WTC11 (cell line): ENCODE results near the gene MLYCD. TPM values are rescaled to one million over a fixed set of nuclear protein-coding genes. Genes with fewer than 3 reads are reported as not detected.

Experiments
- E2F1 ChIP-seq: sonication (generic); formaldehyde crosslinking; IDR thresholded peaks from 2 replicates; pipeline ENCODE4 v1.8.0; 2022; ENCODE audit warnings: mild to moderate bottlenecking, missing genetic modification reagents
- ELF4 ChIP-seq: sonication (generic); formaldehyde crosslinking; IDR thresholded peaks from 2 replicates; pipeline ENCODE4 v1.8.1; 2022; ENCODE audit warnings: low read depth, mild to moderate bottlenecking, moderate library complexity, missing genetic modification reagents
- ESRRA ChIP-seq: sonication (generic); formaldehyde crosslinking; IDR thresholded peaks from 2 replicates; pipeline ENCODE4 v1.8.1; 2022; ENCODE audit warnings: mild to moderate bottlenecking, missing genetic modification reagents, borderline replicate concordance
- FOXK1 ChIP-seq: sonication (generic); formaldehyde crosslinking; IDR thresholded peaks from 2 replicates; pipeline ENCODE4 v1.8.0; 2022; ENCODE audit warnings: mild to moderate bottlenecking, moderate library complexity, missing genetic modification reagents
- FOXP1 ChIP-seq: sonication (generic); formaldehyde crosslinking; IDR thresholded peaks from 2 replicates; pipeline ENCODE4 v1.8.0; 2022; ENCODE audit warnings: missing genetic modification reagents, mild to moderate bottlenecking, moderate library complexity, borderline replicate concordance
- GABPB1 ChIP-seq: sonication (generic); formaldehyde crosslinking; IDR thresholded peaks from 2 replicates; pipeline ENCODE4 v1.8.1; 2023; ENCODE audit warnings: mild to moderate bottlenecking, missing genetic modification reagents
- GRHL2 ChIP-seq: fragments of 250-450 bp; sonication (Bioruptor Pico); IDR thresholded peaks from 2 replicates; pipeline ENCODE4 v1.8.0; 2022; ENCODE audit warnings: mild to moderate bottlenecking, moderate library complexity; ENCODE audit not compliant: insufficient replicate concordance, severe bottlenecking
- GTF2I ChIP-seq: fragments of 250-450 bp; sonication (Bioruptor Pico); conservative IDR thresholded peaks from 2 replicates; pipeline ENCODE4 v1.4.0; 2021; ENCODE audit warnings: mild to moderate bottlenecking
- IRF1 ChIP-seq: sonication (generic); formaldehyde crosslinking; IDR thresholded peaks from 2 replicates; pipeline ENCODE4 v1.8.0; 2023; ENCODE audit warnings: missing genetic modification reagents
- IRF2 ChIP-seq: sonication (generic); formaldehyde crosslinking; IDR thresholded peaks from 2 replicates; pipeline ENCODE4 v1.8.0; 2022; ENCODE audit warnings: low read depth, missing genetic modification reagents, borderline replicate concordance
- JUN ChIP-seq: sonication (generic); formaldehyde crosslinking; IDR thresholded peaks from 2 replicates; pipeline ENCODE4 v1.8.0; 2023; ENCODE audit warnings: mild to moderate bottlenecking, missing genetic modification reagents
- MXD4 ChIP-seq: fragments of 250-450 bp; sonication (Bioruptor Pico); IDR thresholded peaks from 2 replicates; pipeline ENCODE4 v1.8.0; 2021; ENCODE audit warnings: mild to moderate bottlenecking, moderate library complexity, borderline replicate concordance
- MYBL2 ChIP-seq: sonication (generic); formaldehyde crosslinking; IDR thresholded peaks from 2 replicates; pipeline ENCODE4 v1.8.1; 2023; ENCODE audit warnings: mild to moderate bottlenecking, moderate library complexity, missing genetic modification reagents
- PRDM15 ChIP-seq: sonication (generic); formaldehyde crosslinking; IDR thresholded peaks from 2 replicates; pipeline ENCODE4 v1.8.0; 2022; ENCODE audit warnings: missing genetic modification reagents
- PREB ChIP-seq: sonication (generic); formaldehyde crosslinking; IDR thresholded peaks from 2 replicates; pipeline ENCODE4 v1.8.1; 2022; ENCODE audit warnings: mild to moderate bottlenecking, missing genetic modification reagents, moderate library complexity, borderline replicate concordance
- RELA ChIP-seq: sonication (generic); formaldehyde crosslinking; IDR thresholded peaks from 2 replicates; pipeline ENCODE4 v1.8.1; 2022; ENCODE audit warnings: missing genetic modification reagents, mild to moderate bottlenecking, borderline replicate concordance
- SP1 ChIP-seq: sonication (generic); formaldehyde crosslinking; conservative IDR thresholded peaks from 2 replicates; pipeline ENCODE4 v1.8.1; 2022; ENCODE audit warnings: missing genetic modification reagents
- ZNF396 ChIP-seq: fragments of 250-450 bp; sonication (Bioruptor Pico); IDR thresholded peaks from 2 replicates; pipeline ENCODE4 v1.8.0; 2021; ENCODE audit warnings: mild to moderate bottlenecking, moderate library complexity, borderline replicate concordance
- ZNF416 ChIP-seq: fragments of 250-450 bp; sonication (Bioruptor Pico); IDR thresholded peaks from 2 replicates; pipeline ENCODE4 v1.9.0; 2021; ENCODE audit warnings: mild to moderate bottlenecking, inconsistent platforms
- ZNF671 ChIP-seq: fragments of 250-450 bp; sonication (Bioruptor Pico); IDR thresholded peaks from 2 replicates; pipeline ENCODE4 v1.8.0; 2021; ENCODE audit warnings: mild to moderate bottlenecking
- total RNA-seq: library from RNA; stranded (reverse); gene quantifications from 3 replicates; pipeline ENCODE4 v1.2.3, GENCODE V29; 2021
- TF ChIP-seq, protein P1 (sequence below): fragments of 200-600 bp; IDR thresholded peaks from 2 replicates; pipeline ENCODE4 v1.8.0; 2022; ENCODE audit warnings: antibody characterized with exemption
- TF ChIP-seq, protein P2 (sequence below): fragments of 250-450 bp; sonication (Bioruptor Pico); conservative IDR thresholded peaks from 2 replicates; pipeline ENCODE4 v1.9.0; 2021; ENCODE audit warnings: mild to moderate bottlenecking
- TF ChIP-seq, protein P3 (sequence below): sonication (generic); formaldehyde crosslinking; IDR thresholded peaks from 2 replicates; pipeline ENCODE4 v1.8.1; 2022; ENCODE audit warnings: missing genetic modification reagents, borderline replicate concordance
- TF ChIP-seq, protein P4 (sequence below): fragments of 250-450 bp; sonication (Bioruptor Pico); IDR thresholded peaks from 2 replicates; pipeline ENCODE4 v2.1.2; 2022; ENCODE audit warnings: mild to moderate bottlenecking, moderate library complexity

Gene MLYCD
- total RNA-seq, 1 experiment from 2014 or later = 6.3 TPM

GRCh38 chr16:83956336-83957289 lies 57.7 kb downstream of the MLYCD start (continued):
- TF ChIP-seq PRDM15 (CRISPR knock-in tag) (peak; percentile 69; the same call in 1 of the 2 replicates), ZNF671 (CRISPR knock-in tag) (no peak), E2F1 (CRISPR knock-in tag) (no peak), IRF1 (CRISPR knock-in tag) (no peak), JUN (CRISPR knock-in tag) (no peak), GRHL2 (CRISPR knock-in tag) (no peak), RELA (CRISPR knock-in tag) (no peak), ZNF416 (CRISPR knock-in tag) (0 out of 2 replicates have a peak, but pooled peaks have one; percentile 11), MXD4 (CRISPR knock-in tag) (no peak), GTF2I (CRISPR knock-in tag) (0 out of 2 replicates have a peak, but pooled peaks have one; percentile 28), ZNF396 (CRISPR knock-in tag) (no peak), ESRRA (CRISPR knock-in tag) (no peak), SP1 (CRISPR knock-in tag) (no peak), FOXP1 (0 out of 2 replicates have a peak, but pooled peaks have one; percentile 28), PREB (CRISPR knock-in tag) (no peak), IRF2 (CRISPR knock-in tag) (no peak), FOXK1 (no peak), GABPB1 (CRISPR knock-in tag) (no peak), MYBL2 (CRISPR knock-in tag) (no peak), ELF4 (CRISPR knock-in tag) (no peak)
- TF ChIP-seq, protein P1, sequence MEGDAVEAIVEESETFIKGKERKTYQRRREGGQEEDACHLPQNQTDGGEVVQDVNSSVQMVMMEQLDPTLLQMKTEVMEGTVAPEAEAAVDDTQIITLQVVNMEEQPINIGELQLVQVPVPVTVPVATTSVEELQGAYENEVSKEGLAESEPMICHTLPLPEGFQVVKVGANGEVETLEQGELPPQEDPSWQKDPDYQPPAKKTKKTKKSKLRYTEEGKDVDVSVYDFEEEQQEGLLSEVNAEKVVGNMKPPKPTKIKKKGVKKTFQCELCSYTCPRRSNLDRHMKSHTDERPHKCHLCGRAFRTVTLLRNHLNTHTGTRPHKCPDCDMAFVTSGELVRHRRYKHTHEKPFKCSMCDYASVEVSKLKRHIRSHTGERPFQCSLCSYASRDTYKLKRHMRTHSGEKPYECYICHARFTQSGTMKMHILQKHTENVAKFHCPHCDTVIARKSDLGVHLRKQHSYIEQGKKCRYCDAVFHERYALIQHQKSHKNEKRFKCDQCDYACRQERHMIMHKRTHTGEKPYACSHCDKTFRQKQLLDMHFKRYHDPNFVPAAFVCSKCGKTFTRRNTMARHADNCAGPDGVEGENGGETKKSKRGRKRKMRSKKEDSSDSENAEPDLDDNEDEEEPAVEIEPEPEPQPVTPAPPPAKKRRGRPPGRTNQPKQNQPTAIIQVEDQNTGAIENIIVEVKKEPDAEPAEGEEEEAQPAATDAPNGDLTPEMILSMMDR = peak; percentile 93
- TF ChIP-seq, protein P2, sequence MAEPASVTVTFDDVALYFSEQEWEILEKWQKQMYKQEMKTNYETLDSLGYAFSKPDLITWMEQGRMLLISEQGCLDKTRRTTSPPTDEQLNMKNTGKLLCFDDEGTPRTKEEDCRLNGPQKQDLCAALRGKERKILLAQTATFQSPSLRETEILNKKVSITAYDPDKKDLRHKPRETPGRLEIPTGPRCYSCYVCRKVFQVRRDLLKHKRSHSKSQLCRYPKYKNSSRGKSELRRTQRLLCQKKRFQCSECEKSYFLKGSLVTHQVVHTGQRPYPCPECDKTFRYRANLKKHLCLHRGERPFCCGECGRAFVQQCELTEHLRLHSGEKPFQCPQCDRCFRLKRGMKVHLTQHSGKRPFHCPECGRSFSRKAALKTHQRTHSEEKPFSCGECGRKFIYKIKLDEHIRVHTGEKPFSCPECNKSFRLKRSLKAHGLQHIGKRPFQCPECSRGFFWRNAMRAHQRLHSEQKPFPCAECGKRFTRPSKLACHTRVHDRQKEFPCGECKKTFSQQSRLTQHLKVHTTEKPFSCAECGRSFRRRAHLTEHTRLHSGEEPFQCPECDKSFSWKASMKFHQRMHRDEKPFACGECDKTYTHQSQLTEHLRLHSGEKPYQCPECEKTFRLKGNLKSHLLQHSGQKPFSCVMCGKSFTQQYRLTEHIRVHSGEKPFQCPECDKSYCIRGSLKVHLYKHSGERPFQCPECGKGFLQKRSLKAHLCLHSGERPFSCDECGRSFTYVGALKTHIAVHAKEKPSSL (CRISPR knock-in tag) = no peak
- TF ChIP-seq, protein P3, sequence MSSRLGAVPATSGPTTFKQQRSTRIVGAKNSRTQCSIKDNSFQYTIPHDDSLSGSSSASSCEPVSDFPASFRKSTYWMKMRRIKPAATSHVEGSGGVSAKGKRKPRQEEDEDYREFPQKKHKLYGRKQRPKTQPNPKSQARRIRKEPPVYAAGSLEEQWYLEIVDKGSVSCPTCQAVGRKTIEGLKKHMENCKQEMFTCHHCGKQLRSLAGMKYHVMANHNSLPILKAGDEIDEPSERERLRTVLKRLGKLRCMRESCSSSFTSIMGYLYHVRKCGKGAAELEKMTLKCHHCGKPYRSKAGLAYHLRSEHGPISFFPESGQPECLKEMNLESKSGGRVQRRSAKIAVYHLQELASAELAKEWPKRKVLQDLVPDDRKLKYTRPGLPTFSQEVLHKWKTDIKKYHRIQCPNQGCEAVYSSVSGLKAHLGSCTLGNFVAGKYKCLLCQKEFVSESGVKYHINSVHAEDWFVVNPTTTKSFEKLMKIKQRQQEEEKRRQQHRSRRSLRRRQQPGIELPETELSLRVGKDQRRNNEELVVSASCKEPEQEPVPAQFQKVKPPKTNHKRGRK (CRISPR knock-in tag) = no peak
- TF ChIP-seq, protein P4, sequence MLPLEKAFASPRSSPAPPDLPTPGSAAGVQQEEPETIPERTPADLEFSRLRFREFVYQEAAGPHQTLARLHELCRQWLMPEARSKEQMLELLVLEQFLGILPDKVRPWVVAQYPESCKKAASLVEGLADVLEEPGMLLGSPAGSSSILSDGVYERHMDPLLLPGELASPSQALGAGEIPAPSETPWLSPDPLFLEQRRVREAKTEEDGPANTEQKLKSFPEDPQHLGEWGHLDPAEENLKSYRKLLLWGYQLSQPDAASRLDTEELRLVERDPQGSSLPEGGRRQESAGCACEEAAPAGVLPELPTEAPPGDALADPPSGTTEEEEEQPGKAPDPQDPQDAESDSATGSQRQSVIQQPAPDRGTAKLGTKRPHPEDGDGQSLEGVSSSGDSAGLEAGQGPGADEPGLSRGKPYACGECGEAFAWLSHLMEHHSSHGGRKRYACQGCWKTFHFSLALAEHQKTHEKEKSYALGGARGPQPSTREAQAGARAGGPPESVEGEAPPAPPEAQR (CRISPR knock-in tag) = no peak
